GM10266 (cell line): ENCODE data around the gene DTNBP1.

ENCODE experiments used
- DNase-seq: peaks from one replicate; pipeline ENCODE4 v3.0.0; 2012; ENCODE audit errors: extremely low spot score
- TF ChIP-seq, protein P1 (sequence below): IDR thresholded peaks from 2 replicates; pipeline ENCODE4 v1.5.1; 2012; ENCODE audit warnings: mild to moderate bottlenecking, low read depth; ENCODE audit not compliant: control insufficient read depth, insufficient read depth; ENCODE audit errors: missing control alignments

DTNBP1 gene

DNA sequence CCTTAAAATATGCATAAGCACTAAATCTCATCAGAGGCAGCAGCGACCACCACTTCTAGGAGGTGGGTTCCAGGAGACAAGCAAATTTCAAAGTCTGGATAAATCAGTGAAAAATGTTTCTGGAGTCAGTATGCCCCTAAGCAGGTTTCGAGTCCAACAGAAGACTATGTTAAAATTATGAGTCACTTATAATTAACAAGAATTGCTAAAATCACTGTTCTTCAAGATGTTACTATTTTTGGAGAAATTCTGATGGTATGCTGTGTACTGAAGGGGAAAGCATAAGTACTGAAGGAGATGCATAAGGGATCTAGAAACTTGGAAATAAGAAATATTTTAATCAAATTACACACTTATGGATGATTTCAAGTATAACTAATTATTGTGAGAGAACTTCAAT, 58.0 kb downstream of the DTNBP1 start:
- TF ChIP-seq, protein P1, sequence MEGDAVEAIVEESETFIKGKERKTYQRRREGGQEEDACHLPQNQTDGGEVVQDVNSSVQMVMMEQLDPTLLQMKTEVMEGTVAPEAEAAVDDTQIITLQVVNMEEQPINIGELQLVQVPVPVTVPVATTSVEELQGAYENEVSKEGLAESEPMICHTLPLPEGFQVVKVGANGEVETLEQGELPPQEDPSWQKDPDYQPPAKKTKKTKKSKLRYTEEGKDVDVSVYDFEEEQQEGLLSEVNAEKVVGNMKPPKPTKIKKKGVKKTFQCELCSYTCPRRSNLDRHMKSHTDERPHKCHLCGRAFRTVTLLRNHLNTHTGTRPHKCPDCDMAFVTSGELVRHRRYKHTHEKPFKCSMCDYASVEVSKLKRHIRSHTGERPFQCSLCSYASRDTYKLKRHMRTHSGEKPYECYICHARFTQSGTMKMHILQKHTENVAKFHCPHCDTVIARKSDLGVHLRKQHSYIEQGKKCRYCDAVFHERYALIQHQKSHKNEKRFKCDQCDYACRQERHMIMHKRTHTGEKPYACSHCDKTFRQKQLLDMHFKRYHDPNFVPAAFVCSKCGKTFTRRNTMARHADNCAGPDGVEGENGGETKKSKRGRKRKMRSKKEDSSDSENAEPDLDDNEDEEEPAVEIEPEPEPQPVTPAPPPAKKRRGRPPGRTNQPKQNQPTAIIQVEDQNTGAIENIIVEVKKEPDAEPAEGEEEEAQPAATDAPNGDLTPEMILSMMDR = no peak
- no peak for DNase-seq

- TF ChIP-seq, protein P1 = no peak
- no peak for DNase-seq
Observed at GRCh38 chr6:15602154-15602553, 60.7 kb downstream of the DTNBP1 start.

GRCh38 chr6:15598273-15598798, 64.5 kb downstream of the DTNBP1 start:
- DNase-seq = no peak
- TF ChIP-seq, protein P1 = no peak

- no peak for DNase-seq
- TF ChIP-seq, protein P1 = no peak
Observed at GRCh38 chr6:15596186-15596896, 66.5 kb downstream of the DTNBP1 start.

DNA sequence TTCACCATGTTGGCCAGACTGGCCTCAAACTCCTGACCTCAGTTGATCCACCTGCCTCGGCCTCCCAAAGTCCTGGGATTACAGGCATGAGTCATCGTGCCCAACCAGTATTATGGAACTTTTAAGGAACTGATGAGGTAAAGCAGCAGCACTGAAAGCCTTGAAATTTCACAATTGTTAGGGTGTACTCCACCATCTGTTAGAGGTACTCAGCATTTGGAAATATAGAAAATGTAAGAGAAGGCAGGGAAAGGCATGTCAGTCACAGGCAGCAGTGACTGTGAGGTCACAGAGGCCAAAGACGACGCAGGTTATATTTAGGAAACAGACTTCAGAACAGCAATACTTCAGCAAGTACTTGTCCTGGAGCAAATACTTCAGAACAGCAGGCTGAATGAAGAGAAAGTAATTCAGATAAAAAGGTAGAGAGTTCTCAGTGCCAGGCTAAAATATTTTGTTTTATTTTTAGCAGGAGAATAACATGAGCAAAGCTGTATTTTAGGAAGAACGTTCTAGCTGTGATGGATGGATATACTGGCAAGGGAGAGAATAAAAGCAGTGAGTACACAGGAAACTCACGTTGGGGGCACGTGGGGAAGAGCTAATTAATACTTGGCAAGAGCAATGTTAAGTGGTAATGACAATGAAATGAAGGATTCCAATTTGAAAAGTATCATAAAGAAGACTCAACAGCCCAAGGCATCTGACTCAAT, 67.2 kb downstream of the DTNBP1 start:
- no peak for DNase-seq
- TF ChIP-seq, protein P1 = no peak

- TF ChIP-seq, protein P1 = no peak
- DNase-seq = no peak
Observed at GRCh38 chr6:15594512-15595259, 68.1 kb downstream of the DTNBP1 start.

GRCh38 chr6:15593798-15594197, 69.0 kb downstream of the DTNBP1 start:
- TF ChIP-seq, protein P1 = no peak
- DNase-seq = no peak
